Effector CD4-positive, alpha-beta T cell (primary cell): ENCODE measurements around the gene CARMIL1.

Source experiments
- DNase-seq: peaks from one replicate; pipeline ENCODE4 v3.0.0-alpha.2; 2020

The CARMIL1 gene

GRCh38 chr6:25311331-25311840 lies 32.2 kb downstream of the CARMIL1 start:
- no peak for DNase-seq

- no peak for DNase-seq
Measured at GRCh38 chr6:25312034-25312620, 33.0 kb downstream of the CARMIL1 start.

- DNase-seq: no peak
Measured at GRCh38 chr6:25312703-25313102, 33.5 kb downstream of the CARMIL1 start.

GRCh38 chr6:25314509-25315175 lies 35.5 kb downstream of the CARMIL1 start:
- no peak for DNase-seq

GRCh38 chr6:25315194-25316177 lies 36.3 kb downstream of the CARMIL1 start:
- no peak for DNase-seq

- no peak for DNase-seq
Measured at GRCh38 chr6:25316626-25317025, 37.5 kb downstream of the CARMIL1 start.

GRCh38 chr6:25318589-25318988 lies 39.4 kb downstream of the CARMIL1 start:
- DNase-seq: no peak

GRCh38 chr6:25320459-25320858 lies 41.3 kb downstream of the CARMIL1 start:
- DNase-seq: no peak

- DNase-seq: no peak
Measured at GRCh38 chr6:25322692-25323091, 43.5 kb downstream of the CARMIL1 start.

- DNase-seq: no peak
Measured at GRCh38 chr6:25324066-25324762, 45.0 kb downstream of the CARMIL1 start.

- DNase-seq: no peak
Measured at GRCh38 chr6:25326126-25326525, 47.0 kb downstream of the CARMIL1 start.

GRCh38 chr6:25326960-25327359 lies 47.8 kb downstream of the CARMIL1 start:
- DNase-seq: no peak

- DNase-seq: no peak
Measured at GRCh38 chr6:25327432-25327831, 48.3 kb downstream of the CARMIL1 start.

GRCh38 chr6:25329161-25329817 lies 50.1 kb downstream of the CARMIL1 start:
- DNase-seq: no peak

GRCh38 chr6:25329982-25330381 lies 50.8 kb downstream of the CARMIL1 start:
- DNase-seq: no peak

GRCh38 chr6:25330796-25331685 lies 51.9 kb downstream of the CARMIL1 start:
- DNase-seq: no peak

GRCh38 chr6:25332165-25332564 lies 53.0 kb downstream of the CARMIL1 start:
- no peak for DNase-seq

- DNase-seq: no peak
Measured at GRCh38 chr6:25332655-25333071, 53.5 kb downstream of the CARMIL1 start.

GRCh38 chr6:25333471-25333870 lies 54.3 kb downstream of the CARMIL1 start:
- no peak for DNase-seq

GRCh38 chr6:25334793-25335192 lies 55.6 kb downstream of the CARMIL1 start:
- no peak for DNase-seq

GRCh38 chr6:25336996-25337395 lies 57.8 kb downstream of the CARMIL1 start:
- DNase-seq: no peak
